CD8-positive, alpha-beta memory T cell (primary cell): Measurements from ENCODE around the gene PRAMEF12. TPM values are rescaled to one million over a fixed set of nuclear protein-coding genes. Genes with fewer than 3 reads are reported as not detected.

ENCODE experiments used
- polyA plus RNA-seq: library from polyadenylated mRNA; unstranded; fragments of 300-500 nt; fragmentation: Illumina TruSeq; gene quantifications from one replicate; pipeline ENCODE4 v1.2.3, GENCODE V29; 2021
- total RNA-seq, 2 experiments: library from RNA; stranded (reverse); gene quantifications; one replicate each; pipeline ENCODE4 v1.2.3, GENCODE V29; 2021

PRAMEF12 gene
- total and polyA plus RNA-seq, 3 experiments from 2014 or later, result not detected

Other genes starting within 250 kb of the PRAMEF12 start
- gene DHRS3, start 155.5 kb upstream of the PRAMEF12 start, total RNA-seq, result 100 to 1,000 TPM; 117 to 123 TPM
- gene DHRS3, start 155.5 kb upstream of the PRAMEF12 start, polyA plus RNA-seq, result 31.9 TPM
- gene AADACL4, start 129.7 kb upstream of the PRAMEF12 start, total RNA-seq, result not detected
- gene AADACL4, start 129.7 kb upstream of the PRAMEF12 start, polyA plus RNA-seq, result not detected
- not detected for gene AADACL3, start 57.6 kb upstream of the PRAMEF12 start, total RNA-seq
- gene AADACL3, start 57.6 kb upstream of the PRAMEF12 start, polyA plus RNA-seq, result not detected
- not detected for gene CFAP107, start 27.5 kb upstream of the PRAMEF12 start, total RNA-seq
- not detected for gene CFAP107, start 27.5 kb upstream of the PRAMEF12 start, polyA plus RNA-seq
- gene PRAMEF1, start 17.7 kb downstream of the PRAMEF12 start, total RNA-seq, result not detected
- not detected for gene PRAMEF1, start 17.7 kb downstream of the PRAMEF12 start, polyA plus RNA-seq
- not detected for gene PRAMEF11, start 57.7 kb downstream of the PRAMEF12 start, total RNA-seq
- not detected for gene PRAMEF11, start 57.7 kb downstream of the PRAMEF12 start, polyA plus RNA-seq
- not detected for gene HNRNPCL1, start 75.0 kb downstream of the PRAMEF12 start, total RNA-seq
- gene HNRNPCL1, start 75.0 kb downstream of the PRAMEF12 start, polyA plus RNA-seq, result not detected
- not detected for gene PRAMEF2, start 83.3 kb downstream of the PRAMEF12 start, total RNA-seq
- gene PRAMEF2, start 83.3 kb downstream of the PRAMEF12 start, polyA plus RNA-seq, result not detected
- gene PRAMEF4, start 112.5 kb downstream of the PRAMEF12 start, total RNA-seq, result not detected
- gene PRAMEF4, start 112.5 kb downstream of the PRAMEF12 start, polyA plus RNA-seq, result not detected
- not detected for gene PRAMEF10, start 124.5 kb downstream of the PRAMEF12 start, total RNA-seq
- gene PRAMEF10, start 124.5 kb downstream of the PRAMEF12 start, polyA plus RNA-seq, result not detected
- gene PRAMEF7, start 142.9 kb downstream of the PRAMEF12 start, total RNA-seq, result not detected
- not detected for gene PRAMEF7, start 142.9 kb downstream of the PRAMEF12 start, polyA plus RNA-seq
- gene PRAMEF6, start 173.8 kb downstream of the PRAMEF12 start, total RNA-seq, result not detected
- not detected for gene PRAMEF6, start 173.8 kb downstream of the PRAMEF12 start, polyA plus RNA-seq